Type B pancreatic cell (in vitro differentiated cells): ENCODE measurements around the gene LIX1. TPM values are rescaled to one million over a fixed set of nuclear protein-coding genes. Genes with fewer than 3 reads are reported as not detected.
A peak's percentile ranks its signal among the peaks of the same experiment; 100 is the strongest.
"Not testable (repeated sequence)": the region's sequence is repeated elsewhere in the genome, so short reads cannot be mapped to it uniquely, and the experiment has no call there.

ENCODE experiments used
- DNase-seq: peaks from one replicate; pipeline ENCODE4 v3.0.0; 2021; ENCODE audit warnings: mixed read lengths; ENCODE audit not compliant: unreplicated experiment; ENCODE audit errors: extremely low spot score
- H3K27ac Mint-ChIP-seq: 2 replicates; pipeline ENCODE4 v1.8.0; 2021; ENCODE audit warnings: mild to moderate bottlenecking, mixed read lengths
- H3K27me3 Mint-ChIP-seq: 2 replicates; pipeline ENCODE4 v1.8.0; 2021; ENCODE audit warnings: mixed read lengths
- H3K36me3 Mint-ChIP-seq: 2 replicates; pipeline ENCODE4 v1.8.0; 2021; ENCODE audit warnings: mixed read lengths
- H3K4me1 Mint-ChIP-seq: one replicate; pipeline ENCODE4 v1.8.0; 2021; ENCODE audit warnings: mixed read lengths; ENCODE audit not compliant: unreplicated experiment
- H3K4me3 Mint-ChIP-seq: 2 replicates; pipeline ENCODE4 v1.8.0; 2021; ENCODE audit warnings: mild to moderate bottlenecking, mixed read lengths
- H3K9me3 Mint-ChIP-seq: 2 replicates; pipeline ENCODE4 v1.8.0; 2021; ENCODE audit warnings: mixed read lengths
- total RNA-seq: library from RNA; stranded (reverse); gene quantifications from 2 replicates; pipeline ENCODE4 v1.2.1, GENCODE V29; 2021; ENCODE audit warnings: low replicate concordance
- TF ChIP-seq, protein P1 (sequence below): fragments of 200-600 bp; sonication (generic); conservative IDR thresholded peaks from 2 replicates; pipeline ENCODE4 v1.5.0; 2021; ENCODE audit warnings: antibody characterized with exemption, mild to moderate bottlenecking

The LIX1 gene
- total RNA-seq, 1 donor from 2014 or later: 27.4 TPM

DNA sequence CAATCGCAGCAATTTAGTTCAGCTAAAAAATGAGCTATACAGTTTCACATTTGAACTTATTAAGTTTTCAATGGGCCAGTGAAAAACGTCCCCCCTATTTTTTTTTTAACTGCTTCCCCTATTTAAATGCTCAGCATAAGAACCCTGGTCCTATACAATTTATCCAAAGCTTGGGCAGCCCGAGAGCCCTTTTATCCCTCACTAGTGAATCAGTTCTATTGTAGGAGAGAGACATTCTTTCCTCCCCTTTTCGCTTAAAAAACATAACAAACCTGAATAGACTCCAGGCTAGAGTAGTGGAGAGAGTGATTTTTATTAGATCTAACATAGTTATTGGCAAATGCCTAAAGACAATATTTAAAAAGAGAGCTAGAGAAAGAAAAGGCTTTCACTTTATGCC, 1.4 kb downstream of the LIX1 start:
- TF ChIP-seq, protein P1, sequence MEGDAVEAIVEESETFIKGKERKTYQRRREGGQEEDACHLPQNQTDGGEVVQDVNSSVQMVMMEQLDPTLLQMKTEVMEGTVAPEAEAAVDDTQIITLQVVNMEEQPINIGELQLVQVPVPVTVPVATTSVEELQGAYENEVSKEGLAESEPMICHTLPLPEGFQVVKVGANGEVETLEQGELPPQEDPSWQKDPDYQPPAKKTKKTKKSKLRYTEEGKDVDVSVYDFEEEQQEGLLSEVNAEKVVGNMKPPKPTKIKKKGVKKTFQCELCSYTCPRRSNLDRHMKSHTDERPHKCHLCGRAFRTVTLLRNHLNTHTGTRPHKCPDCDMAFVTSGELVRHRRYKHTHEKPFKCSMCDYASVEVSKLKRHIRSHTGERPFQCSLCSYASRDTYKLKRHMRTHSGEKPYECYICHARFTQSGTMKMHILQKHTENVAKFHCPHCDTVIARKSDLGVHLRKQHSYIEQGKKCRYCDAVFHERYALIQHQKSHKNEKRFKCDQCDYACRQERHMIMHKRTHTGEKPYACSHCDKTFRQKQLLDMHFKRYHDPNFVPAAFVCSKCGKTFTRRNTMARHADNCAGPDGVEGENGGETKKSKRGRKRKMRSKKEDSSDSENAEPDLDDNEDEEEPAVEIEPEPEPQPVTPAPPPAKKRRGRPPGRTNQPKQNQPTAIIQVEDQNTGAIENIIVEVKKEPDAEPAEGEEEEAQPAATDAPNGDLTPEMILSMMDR: no peak
- peak overlapping the region; percentile 3 for H3K27ac Mint-ChIP-seq
- peak overlapping the region; percentile 77 for H3K4me3 Mint-ChIP-seq
- no peak for DNase-seq
- no peaks in the 10 kb centered on the region for H3K9me3 Mint-ChIP-seq
- H3K27me3 Mint-ChIP-seq: peaks cover 3% of the 10 kb centered on the region
- peaks cover 47% of the 10 kb centered on the region for H3K4me1 Mint-ChIP-seq
- no peaks in the 10 kb centered on the region for H3K36me3 Mint-ChIP-seq

DNA sequence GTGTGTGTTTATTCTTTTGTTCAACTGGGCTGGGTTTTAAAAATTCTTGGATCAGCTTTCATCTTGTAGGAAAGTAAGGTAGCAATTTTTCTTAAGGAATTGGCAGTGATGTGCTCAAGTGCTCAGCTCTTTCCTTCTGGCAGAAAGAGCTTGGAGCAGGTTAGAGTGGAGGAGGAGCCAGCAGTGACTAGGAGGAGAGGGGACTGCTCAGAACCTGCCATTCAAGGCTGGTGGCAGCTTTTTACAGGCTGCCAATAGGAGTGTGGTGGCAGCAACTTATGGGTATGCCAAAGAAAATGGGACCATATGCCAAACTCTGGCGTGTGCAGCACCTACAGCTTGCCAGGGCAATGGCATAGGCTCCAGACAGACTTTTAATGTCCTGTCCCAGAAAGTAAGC, 2.2 kb downstream of the LIX1 start:
- Mint-ChIP-seq H3K4me1 (peaks cover 51% of the 10 kb centered on the region), H3K4me3 (peak overlapping the region; percentile 80)
- H3K27ac Mint-ChIP-seq: not testable (repeated sequence)

DNA sequence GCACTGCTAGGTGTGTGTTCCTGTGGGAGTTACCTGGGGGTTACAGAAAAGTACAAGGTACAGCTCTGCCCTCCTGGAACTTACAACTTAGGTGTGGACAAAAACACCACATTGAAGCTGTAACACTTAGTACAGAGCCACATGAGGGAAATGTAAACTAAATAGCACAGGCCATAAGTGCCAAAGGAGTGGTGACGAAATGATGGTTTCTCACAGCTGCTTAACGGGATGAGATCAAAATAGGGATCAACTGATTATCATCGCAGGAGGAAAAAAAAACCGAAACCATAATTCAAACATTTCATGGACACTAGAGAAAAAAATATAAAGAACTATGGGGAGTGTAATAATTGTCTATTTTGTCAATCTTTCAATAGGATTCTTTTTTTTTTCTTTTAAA, 5.9 kb downstream of the LIX1 start:
- no peaks in the 10 kb centered on the region for H3K9me3 Mint-ChIP-seq
- no peak overlapping the region for H3K27ac Mint-ChIP-seq
- peaks cover 43% of the 10 kb centered on the region for H3K4me1 Mint-ChIP-seq

More for the DNA sequence above, 2.2 kb downstream of the LIX1 start:
- H3K9me3 Mint-ChIP-seq, DNase-seq, H3K36me3 Mint-ChIP-seq, H3K27me3 Mint-ChIP-seq: not testable (repeated sequence)

DNA sequence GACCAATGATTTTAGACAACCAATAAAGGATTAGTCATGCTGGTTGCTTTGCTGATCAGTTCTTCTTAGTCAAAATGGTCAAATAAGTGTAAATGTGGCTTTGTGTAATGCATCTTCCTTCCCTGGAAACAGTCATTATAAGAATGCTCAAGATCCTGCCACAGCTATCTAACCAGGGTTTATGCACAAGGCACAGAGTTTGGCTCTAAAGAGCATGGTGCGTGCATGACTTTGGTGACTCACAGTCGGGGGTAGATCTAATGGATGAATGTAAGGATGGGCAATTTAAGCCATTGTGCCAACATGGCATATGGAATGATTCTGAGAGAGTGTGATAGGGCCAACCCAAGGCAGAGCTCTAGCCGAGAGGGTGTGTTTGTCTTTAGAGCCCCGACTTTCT, 6.5 kb downstream of the LIX1 start:
- Mint-ChIP-seq H3K9me3 (no peaks in the 10 kb centered on the region), H3K4me1 (peaks cover 43% of the 10 kb centered on the region), H3K27me3 (peaks cover 8% of the 10 kb centered on the region), H3K4me3 (no peak overlapping the region), H3K27ac (no peak overlapping the region), H3K36me3 (peaks cover 9% of the 10 kb centered on the region)
- no peak for DNase-seq
- TF ChIP-seq, protein P1: no peak

More for the DNA sequence above, 5.9 kb downstream of the LIX1 start:
- TF ChIP-seq, protein P1: no peak
- peaks cover 3% of the 10 kb centered on the region for H3K27me3 Mint-ChIP-seq
- peaks cover 4% of the 10 kb centered on the region for H3K36me3 Mint-ChIP-seq
- H3K4me3 Mint-ChIP-seq: no peak overlapping the region
- no peak for DNase-seq

DNA sequence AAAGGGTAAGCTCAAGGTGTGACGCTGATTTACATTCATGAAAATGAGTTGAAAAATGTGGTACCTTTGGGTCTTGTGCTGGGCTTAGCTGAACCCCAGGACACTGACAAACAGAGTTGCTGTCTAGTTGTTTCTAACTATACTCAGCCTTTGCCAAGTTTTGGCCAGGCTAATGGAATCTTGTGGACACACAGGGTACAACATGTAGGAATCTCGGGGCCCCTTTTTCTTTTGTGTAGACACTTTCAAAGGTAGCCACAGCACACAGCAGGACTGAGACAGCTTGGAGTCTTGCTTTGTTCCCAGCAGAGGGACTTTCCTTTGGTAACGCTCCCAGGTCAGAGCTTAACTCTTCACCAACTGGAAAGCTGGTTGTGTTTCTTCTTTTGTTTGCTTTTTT, 7.8 kb downstream of the LIX1 start:
- H3K9me3 Mint-ChIP-seq: no peaks in the 10 kb centered on the region
- no peak for DNase-seq
- H3K4me1 Mint-ChIP-seq: peaks cover 43% of the 10 kb centered on the region
- TF ChIP-seq, protein P1: peak; percentile 51
- no peak overlapping the region for H3K4me3 Mint-ChIP-seq
- no peak overlapping the region for H3K27ac Mint-ChIP-seq
- peaks cover 13% of the 10 kb centered on the region for H3K36me3 Mint-ChIP-seq
- peaks cover 5% of the 10 kb centered on the region for H3K27me3 Mint-ChIP-seq

DNA sequence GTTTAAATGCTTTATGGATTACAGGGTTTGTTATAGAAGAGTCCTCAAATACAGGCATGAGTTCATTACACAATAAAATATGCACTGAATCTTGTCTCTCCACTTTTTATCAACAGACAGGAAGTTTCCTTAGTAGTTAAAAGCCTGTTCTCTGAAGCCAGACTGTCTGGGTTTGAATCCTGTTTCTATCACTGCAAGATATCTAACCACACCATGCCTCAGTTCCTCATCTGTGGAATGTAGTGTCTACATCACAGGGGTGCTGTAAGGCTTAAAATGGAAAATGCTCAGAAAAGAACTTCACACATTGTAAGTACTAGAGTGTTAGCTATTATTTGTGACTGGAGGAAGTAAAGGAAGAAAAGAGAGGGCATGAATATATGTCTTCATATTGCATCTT, 9.3 kb downstream of the LIX1 start:
- Mint-ChIP-seq H3K4me3 (no peak overlapping the region), H3K9me3 (peaks cover 11% of the 10 kb centered on the region), H3K36me3 (peaks cover 19% of the 10 kb centered on the region), H3K27ac (no peak overlapping the region), H3K27me3 (peaks cover 14% of the 10 kb centered on the region), H3K4me1 (peaks cover 31% of the 10 kb centered on the region)
- TF ChIP-seq, protein P1: no peak
- DNase-seq: no peak
